Measurements from ENCODE around the gene TENM4. TPM values are rescaled to one million over a fixed set of nuclear protein-coding genes. Genes with fewer than 3 reads are reported as not detected.

TENM4 gene
- 0.02 to 0.45 TPM (median 0.17 TPM) in 5 replicates for total RNA-seq (2022; extraction: Qiagen RNA extraction)

DNA sequence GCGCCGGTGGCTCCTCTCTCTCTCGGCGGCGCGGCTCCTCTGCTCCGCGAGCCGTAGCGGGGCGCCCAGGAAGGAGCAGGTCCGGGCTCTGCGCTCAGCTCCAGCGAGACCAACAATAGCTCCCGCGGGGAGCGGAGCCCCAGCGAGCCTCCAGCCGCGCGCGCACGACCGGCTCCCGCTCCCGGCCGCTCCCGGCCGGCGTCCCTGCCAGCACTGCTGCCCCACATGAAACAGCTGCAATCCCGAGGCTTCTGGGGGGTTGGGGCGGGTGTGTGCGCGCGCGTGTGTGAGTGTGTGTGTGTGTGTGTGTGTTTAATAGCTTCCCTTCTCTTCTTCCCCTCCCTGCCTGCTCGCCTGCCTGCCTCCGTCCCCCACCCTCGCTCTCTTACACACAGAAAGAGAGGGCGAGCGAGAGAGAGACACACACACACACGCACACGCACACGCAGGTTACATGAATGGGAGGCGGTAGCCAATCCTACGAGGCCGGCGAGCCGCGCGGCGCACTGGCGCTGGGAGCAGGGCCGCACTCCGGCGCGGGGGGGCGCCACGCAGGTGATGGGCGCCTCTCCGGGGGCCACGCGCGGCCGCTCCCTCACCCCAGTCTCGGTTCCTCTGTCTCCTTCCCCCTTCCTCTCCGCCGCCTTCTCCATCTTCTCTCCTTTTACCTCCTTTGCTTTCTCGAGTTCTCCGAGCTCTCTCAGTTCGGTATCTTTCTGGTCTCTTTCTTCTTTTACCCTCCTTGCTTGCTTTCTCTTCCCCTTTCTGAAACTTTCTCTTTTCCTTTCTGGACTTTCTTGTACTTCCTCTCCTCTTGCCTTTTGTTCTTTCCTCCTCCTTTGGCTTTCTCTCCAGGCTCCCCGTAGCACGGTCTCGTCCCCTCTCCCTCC is at the start of gene TENM4:
TSS of gene TENM4 (minus strand) at position 460 of the 890 bp plus-strand sequence. CDS start 371,086 bp downstream, outside the sequence.

